SK-N-SH treated with all-trans-retinoic acid at 6 μM for 48 hours (cell line): ENCODE measurements around the gene OSBPL7.

ENCODE experiments used
- ATAC-seq: fragments of 200-7000 bp; cut with Tn5 transposase; 3 replicates; pipeline ENCODE4 v1.9.1; 2020; ENCODE audit warnings: mild to moderate bottlenecking, moderate library complexity
- ARNTL ChIP-seq: fragments of 450-650 bp; formaldehyde crosslinking; IDR thresholded peaks from 2 replicates; pipeline ENCODE4 v1.5.0; 2020; ENCODE audit warnings: low read depth, mild to moderate bottlenecking, moderate library complexity, borderline replicate concordance
- BACH2 ChIP-seq: fragments of 250-450 bp; sonication (Bioruptor Pico); IDR thresholded peaks from 2 replicates; pipeline ENCODE4 v1.9.0; 2021; ENCODE audit warnings: mild to moderate bottlenecking, borderline replicate concordance
- CSDC2 ChIP-seq: fragments of 250-450 bp; sonication (Bioruptor Pico); IDR thresholded peaks from 2 replicates; pipeline ENCODE4 v1.5.0; 2020; ENCODE audit warnings: mild to moderate bottlenecking, moderate library complexity
- ESRRG ChIP-seq: fragments of 250-450 bp; sonication (Bioruptor Pico); IDR thresholded peaks from 2 replicates; pipeline ENCODE4 v1.6.1; 2021; ENCODE audit warnings: mild to moderate bottlenecking
- GLIS3 ChIP-seq: fragments of 250-450 bp; sonication (Bioruptor Pico); IDR thresholded peaks from 2 replicates; pipeline ENCODE4 v1.5.0; 2020; ENCODE audit warnings: mild to moderate bottlenecking, moderate library complexity
- ISL1 ChIP-seq: fragments of 250-450 bp; sonication (Bioruptor Pico); IDR thresholded peaks from 2 replicates; pipeline ENCODE4 v2.1.2; 2022; ENCODE audit warnings: mild to moderate bottlenecking, moderate library complexity
- OSR1 ChIP-seq: fragments of 250-450 bp; sonication (Bioruptor Pico); IDR thresholded peaks from 2 replicates; pipeline ENCODE4 v1.8.0; 2022; ENCODE audit warnings: moderate library complexity, mild to moderate bottlenecking, inconsistent platforms
- RARB ChIP-seq: fragments of 250-450 bp; sonication (Bioruptor Pico); IDR thresholded peaks from 2 replicates; pipeline ENCODE4 v1.8.0; 2021; ENCODE audit warnings: mild to moderate bottlenecking, moderate library complexity
- TCF4 ChIP-seq: fragments of 250-450 bp; sonication (Bioruptor Pico); IDR thresholded peaks from 2 replicates; pipeline ENCODE4 v1.8.0; 2021; ENCODE audit warnings: mild to moderate bottlenecking, moderate library complexity, borderline replicate concordance
- TOX ChIP-seq: fragments of 250-450 bp; sonication (Bioruptor Pico); IDR thresholded peaks from 2 replicates; pipeline ENCODE4 v1.8.0; 2021; ENCODE audit warnings: mild to moderate bottlenecking, moderate library complexity, borderline replicate concordance
- ZC3H10 ChIP-seq: fragments of 250-450 bp; sonication (Bioruptor Pico); IDR thresholded peaks from 2 replicates; pipeline ENCODE4 v1.5.1; 2021; ENCODE audit warnings: mild to moderate bottlenecking, moderate library complexity
- ZFP3 ChIP-seq: fragments of 250-450 bp; sonication (Bioruptor Pico); IDR thresholded peaks from 2 replicates; pipeline ENCODE4 v1.5.0; 2020; ENCODE audit warnings: mild to moderate bottlenecking, moderate library complexity
- ZFP30 ChIP-seq: fragments of 450-650 bp; formaldehyde crosslinking; IDR thresholded peaks from 2 replicates; pipeline ENCODE4 v1.5.0; 2022; ENCODE audit warnings: mild to moderate bottlenecking, moderate library complexity
- ZNF565 ChIP-seq: fragments of 450-650 bp; formaldehyde crosslinking; conservative IDR thresholded peaks from 2 replicates; pipeline ENCODE4 v1.5.0; 2020; ENCODE audit warnings: low read depth, mild to moderate bottlenecking, moderate library complexity
- ZNF70 ChIP-seq: fragments of 450-650 bp; formaldehyde crosslinking; IDR thresholded peaks from 2 replicates; pipeline ENCODE4 v1.5.0; 2020; ENCODE audit warnings: mild to moderate bottlenecking, moderate library complexity
- ZNF8 ChIP-seq: fragments of 450-650 bp; formaldehyde crosslinking; IDR thresholded peaks from 2 replicates; pipeline ENCODE4 v1.5.0; 2020; ENCODE audit warnings: mild to moderate bottlenecking, moderate library complexity
- TF ChIP-seq, protein P1 (sequence below): fragments of 250-450 bp; sonication (Bioruptor Pico); IDR thresholded peaks from 2 replicates; pipeline ENCODE4 v1.5.1; 2020; ENCODE audit warnings: low read depth, mild to moderate bottlenecking, moderate library complexity
- TF ChIP-seq, protein P2 (sequence below): fragments of 250-450 bp; sonication (Bioruptor Pico); IDR thresholded peaks from 2 replicates; pipeline ENCODE4 v1.8.0; 2020; ENCODE audit warnings: mild to moderate bottlenecking, moderate library complexity, borderline replicate concordance
- TF ChIP-seq, protein P3 (sequence below): fragments of 250-450 bp; sonication (Bioruptor Pico); IDR thresholded peaks from 2 replicates; pipeline ENCODE4 v1.5.1; 2021; ENCODE audit warnings: mild to moderate bottlenecking, moderate library complexity
- TF ChIP-seq, protein P4 (sequence below): fragments of 250-450 bp; sonication (Bioruptor Pico); IDR thresholded peaks from 2 replicates; pipeline ENCODE4 v1.5.0; 2020; ENCODE audit warnings: mild to moderate bottlenecking, moderate library complexity

OSBPL7 gene

DNA sequence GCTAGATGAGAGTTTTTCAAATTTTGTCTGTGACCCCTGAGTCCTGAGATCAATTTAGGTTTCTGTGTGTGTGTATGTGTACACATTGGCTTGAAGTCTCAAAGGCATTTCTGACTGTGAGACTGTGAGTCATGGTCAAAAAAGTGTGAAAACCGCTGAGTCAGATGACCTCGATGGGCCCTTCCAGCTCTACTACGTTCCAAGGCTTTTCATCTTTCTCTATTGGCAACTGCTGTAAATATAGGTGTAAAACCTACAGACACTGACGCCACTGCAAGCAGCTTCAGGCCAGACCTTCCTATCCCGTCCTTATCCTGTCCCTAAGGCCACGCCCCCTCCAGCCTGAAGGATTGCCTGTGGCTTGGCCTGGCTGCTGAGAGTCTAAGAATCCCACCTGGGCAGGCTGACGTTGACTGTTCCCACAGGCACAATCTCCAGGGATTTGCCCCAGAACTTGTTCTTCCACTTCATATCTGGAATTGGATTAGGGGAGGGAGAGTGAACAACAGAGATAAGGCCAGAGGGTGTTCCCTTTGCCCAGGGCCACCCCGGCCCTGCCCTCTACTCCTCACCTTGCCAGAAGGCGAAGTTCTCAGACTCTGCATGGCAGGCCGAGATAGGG, 11.3 kb downstream of the OSBPL7 start (continued):
- TF ChIP-seq, protein P1, sequence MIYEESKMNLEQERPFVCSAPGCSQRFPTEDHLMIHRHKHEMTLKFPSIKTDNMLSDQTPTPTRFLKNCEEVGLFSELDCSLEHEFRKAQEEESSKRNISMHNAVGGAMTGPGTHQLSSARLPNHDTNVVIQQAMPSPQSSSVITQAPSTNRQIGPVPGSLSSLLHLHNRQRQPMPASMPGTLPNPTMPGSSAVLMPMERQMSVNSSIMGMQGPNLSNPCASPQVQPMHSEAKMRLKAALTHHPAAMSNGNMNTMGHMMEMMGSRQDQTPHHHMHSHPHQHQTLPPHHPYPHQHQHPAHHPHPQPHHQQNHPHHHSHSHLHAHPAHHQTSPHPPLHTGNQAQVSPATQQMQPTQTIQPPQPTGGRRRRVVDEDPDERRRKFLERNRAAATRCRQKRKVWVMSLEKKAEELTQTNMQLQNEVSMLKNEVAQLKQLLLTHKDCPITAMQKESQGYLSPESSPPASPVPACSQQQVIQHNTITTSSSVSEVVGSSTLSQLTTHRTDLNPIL, result no peak

DNA sequence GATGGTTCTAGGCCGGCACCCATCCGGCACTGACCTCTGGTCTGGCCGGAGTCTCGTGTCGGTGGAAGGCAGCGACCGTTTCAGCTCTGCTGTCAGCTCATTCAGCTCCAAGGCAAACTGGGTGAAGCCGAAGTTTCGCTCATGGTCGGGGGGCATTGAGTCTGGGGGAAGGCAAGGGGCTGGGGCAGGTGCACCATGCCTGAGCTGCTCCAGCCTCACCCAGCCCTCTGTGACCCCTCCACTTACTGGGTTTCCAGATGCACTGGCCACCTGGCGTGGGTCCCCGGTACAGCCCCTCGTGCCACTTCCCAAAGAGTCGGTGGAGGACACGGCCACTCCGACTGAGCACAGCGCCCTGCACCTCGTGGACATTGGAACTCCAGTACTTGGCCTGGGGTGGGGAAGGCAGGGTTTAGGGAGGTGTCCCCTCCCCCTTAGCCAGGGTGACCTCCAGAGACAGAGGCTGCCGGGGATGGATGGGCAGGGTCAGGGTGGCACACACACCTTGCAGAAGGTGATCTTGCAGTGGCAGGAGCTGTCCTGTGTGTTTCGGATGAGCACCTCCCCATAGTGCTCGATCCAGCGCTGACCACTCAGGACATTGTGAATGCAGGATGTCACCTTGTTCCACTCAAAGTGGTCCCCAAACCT, 12.6 kb downstream of the OSBPL7 start:
- TF ChIP-seq ZC3H10 (CRISPR knock-in tag) (no peak), RARB (no peak), ZNF8 (CRISPR knock-in tag) (no peak)

DNA sequence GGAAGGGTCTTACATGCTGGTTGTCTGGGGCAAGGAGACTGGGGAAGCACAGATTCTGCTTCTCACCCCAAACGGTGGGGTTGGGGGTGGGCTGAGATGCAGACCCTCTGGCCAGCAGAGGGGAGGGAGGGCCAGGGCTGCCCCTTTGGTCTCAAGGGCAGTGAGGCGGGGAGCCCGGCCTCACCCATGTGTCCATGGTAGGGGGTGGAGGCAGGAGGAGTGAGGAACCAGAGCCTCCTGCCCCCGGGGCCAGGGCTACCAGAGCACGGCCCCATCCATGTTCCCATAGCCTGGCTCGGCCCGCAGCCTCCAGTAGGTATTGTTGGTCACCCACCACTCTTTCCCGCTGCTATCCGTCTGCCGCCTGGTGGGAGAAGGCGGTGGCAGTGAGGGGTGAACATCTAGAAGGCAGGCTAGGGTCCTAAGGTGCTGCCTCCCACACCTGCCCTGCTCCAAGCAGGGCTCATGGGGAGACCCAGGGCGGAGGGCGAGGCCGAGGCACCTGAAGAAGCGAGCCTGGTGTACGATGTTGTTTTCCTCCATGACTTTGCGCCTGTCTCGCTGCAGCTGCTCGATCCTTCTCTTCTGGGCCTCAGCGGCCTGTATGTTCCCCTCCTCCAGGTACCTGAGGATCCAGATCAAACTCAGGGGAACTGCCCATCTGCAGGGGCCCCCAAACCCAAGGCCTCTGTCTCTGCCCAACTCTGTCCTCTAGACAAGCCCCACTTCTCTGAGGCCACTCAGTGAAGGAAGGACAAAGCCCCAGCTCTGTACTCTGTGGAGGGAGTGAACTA, 13.4 kb downstream of the OSBPL7 start:
- no peak for TF ChIP-seq ISL1 (CRISPR knock-in tag)
- no peak for ATAC-seq

More for the DNA sequence above, 12.6 kb downstream of the OSBPL7 start:
- ATAC-seq, result no peak

DNA sequence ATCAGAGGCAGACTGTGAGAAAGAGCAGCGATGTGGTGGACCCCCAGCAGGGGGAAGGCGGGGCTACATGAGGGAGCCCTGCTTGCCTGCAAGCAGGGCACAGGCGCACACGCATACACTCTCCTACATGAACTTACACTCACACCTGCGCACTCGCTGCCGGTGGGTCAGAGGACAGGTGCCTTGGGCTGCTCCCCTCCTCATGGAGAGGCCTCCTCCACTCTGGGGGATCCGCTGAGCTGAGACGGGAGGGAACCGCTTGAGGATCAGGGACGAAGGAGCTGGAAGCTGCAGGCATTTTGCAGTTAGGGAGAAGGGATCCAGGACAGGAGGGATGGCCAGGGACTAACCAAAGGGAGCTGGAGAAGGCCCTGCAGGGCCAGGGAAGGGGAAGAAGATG, 14.2 kb downstream of the OSBPL7 start:
- TF ChIP-seq, protein P2, sequence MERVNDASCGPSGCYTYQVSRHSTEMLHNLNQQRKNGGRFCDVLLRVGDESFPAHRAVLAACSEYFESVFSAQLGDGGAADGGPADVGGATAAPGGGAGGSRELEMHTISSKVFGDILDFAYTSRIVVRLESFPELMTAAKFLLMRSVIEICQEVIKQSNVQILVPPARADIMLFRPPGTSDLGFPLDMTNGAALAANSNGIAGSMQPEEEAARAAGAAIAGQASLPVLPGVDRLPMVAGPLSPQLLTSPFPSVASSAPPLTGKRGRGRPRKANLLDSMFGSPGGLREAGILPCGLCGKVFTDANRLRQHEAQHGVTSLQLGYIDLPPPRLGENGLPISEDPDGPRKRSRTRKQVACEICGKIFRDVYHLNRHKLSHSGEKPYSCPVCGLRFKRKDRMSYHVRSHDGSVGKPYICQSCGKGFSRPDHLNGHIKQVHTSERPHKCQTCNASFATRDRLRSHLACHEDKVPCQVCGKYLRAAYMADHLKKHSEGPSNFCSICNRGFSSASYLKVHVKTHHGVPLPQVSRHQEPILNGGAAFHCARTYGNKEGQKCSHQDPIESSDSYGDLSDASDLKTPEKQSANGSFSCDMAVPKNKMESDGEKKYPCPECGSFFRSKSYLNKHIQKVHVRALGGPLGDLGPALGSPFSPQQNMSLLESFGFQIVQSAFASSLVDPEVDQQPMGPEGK (CRISPR knock-in tag), result no peak
- TF ChIP-seq ZNF70 (CRISPR knock-in tag) (no peak), ZC3H10 (CRISPR knock-in tag) (no peak), RARB (no peak), ZFP30 (no peak), TOX (no peak), ZNF565 (no peak), ARNTL (CRISPR knock-in tag) (no peak), CSDC2 (CRISPR knock-in tag) (no peak), OSR1 (CRISPR knock-in tag) (no peak), ISL1 (CRISPR knock-in tag) (no peak), BACH2 (CRISPR knock-in tag) (no peak), ZNF8 (CRISPR knock-in tag) (no peak)
- TF ChIP-seq, protein P3, sequence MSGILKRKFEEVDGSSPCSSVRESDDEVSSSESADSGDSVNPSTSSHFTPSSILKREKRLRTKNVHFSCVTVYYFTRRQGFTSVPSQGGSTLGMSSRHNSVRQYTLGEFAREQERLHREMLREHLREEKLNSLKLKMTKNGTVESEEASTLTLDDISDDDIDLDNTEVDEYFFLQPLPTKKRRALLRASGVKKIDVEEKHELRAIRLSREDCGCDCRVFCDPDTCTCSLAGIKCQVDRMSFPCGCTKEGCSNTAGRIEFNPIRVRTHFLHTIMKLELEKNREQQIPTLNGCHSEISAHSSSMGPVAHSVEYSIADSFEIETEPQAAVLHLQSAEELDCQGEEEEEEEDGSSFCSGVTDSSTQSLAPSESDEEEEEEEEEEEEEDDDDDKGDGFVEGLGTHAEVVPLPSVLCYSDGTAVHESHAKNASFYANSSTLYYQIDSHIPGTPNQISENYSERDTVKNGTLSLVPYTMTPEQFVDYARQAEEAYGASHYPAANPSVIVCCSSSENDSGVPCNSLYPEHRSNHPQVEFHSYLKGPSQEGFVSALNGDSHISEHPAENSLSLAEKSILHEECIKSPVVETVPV (CRISPR knock-in tag), result no peak
- TF ChIP-seq, protein P4, sequence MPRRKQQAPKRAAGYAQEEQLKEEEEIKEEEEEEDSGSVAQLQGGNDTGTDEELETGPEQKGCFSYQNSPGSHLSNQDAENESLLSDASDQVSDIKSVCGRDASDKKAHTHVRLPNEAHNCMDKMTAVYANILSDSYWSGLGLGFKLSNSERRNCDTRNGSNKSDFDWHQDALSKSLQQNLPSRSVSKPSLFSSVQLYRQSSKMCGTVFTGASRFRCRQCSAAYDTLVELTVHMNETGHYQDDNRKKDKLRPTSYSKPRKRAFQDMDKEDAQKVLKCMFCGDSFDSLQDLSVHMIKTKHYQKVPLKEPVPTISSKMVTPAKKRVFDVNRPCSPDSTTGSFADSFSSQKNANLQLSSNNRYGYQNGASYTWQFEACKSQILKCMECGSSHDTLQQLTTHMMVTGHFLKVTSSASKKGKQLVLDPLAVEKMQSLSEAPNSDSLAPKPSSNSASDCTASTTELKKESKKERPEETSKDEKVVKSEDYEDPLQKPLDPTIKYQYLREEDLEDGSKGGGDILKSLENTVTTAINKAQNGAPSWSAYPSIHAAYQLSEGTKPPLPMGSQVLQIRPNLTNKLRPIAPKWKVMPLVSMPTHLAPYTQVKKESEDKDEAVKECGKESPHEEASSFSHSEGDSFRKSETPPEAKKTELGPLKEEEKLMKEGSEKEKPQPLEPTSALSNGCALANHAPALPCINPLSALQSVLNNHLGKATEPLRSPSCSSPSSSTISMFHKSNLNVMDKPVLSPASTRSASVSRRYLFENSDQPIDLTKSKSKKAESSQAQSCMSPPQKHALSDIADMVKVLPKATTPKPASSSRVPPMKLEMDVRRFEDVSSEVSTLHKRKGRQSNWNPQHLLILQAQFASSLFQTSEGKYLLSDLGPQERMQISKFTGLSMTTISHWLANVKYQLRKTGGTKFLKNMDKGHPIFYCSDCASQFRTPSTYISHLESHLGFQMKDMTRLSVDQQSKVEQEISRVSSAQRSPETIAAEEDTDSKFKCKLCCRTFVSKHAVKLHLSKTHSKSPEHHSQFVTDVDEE (CRISPR knock-in tag), result no peak
- ATAC-seq, result no peak

DNA sequence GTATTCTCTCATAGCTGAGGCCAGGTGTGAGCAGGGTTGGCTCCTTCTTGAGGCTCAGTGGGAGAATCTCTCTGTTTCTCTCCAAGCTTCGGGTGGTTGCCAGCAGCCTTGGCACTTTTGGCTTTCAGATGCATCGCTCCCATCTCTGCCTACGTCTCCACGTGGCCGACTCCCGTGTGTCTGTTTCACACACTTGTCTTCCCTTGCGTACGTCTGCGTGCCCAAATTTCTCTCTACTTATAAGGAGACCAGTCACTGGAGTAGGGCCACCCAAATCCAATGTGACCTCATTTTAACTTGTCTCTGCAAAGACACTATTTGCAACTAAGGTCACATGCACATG, 14.7 kb downstream of the OSBPL7 start:
- no peak for ATAC-seq
- TF ChIP-seq, protein P2 (CRISPR knock-in tag), result no peak
- TF ChIP-seq ZC3H10 (CRISPR knock-in tag), result no peak
- TF ChIP-seq ZNF565, result no peak
- TF ChIP-seq, protein P1, result no peak
- TF ChIP-seq ZNF8 (CRISPR knock-in tag), result no peak
- TF ChIP-seq, protein P3 (CRISPR knock-in tag), result no peak
- TF ChIP-seq TCF4, result no peak
- no peak for TF ChIP-seq TOX
- TF ChIP-seq ZFP3 (CRISPR knock-in tag), result no peak
- TF ChIP-seq ESRRG (CRISPR knock-in tag), result no peak
- no peak for TF ChIP-seq OSR1 (CRISPR knock-in tag)
- TF ChIP-seq ZNF70 (CRISPR knock-in tag), result no peak
- TF ChIP-seq GLIS3, result no peak
- TF ChIP-seq BACH2 (CRISPR knock-in tag), result no peak
